Cardiac fibroblast (primary cell): ENCODE results near the gene ATP11B.
A peak's percentile ranks its signal among the peaks of the same experiment; 100 is the strongest.

Experiments used
- DNase-seq, 2 donors: peaks; one replicate each; pipeline versions ENCODE4 v3.0.0 to v3.0.0-alpha.2; 2010; ENCODE audit warnings: low read depth in 2 of 2
- H3K4me3 ChIP-seq, 2 donors: replicated peaks in 1 of 2; 1 replicate in 1 of 2; 2 replicates in 1 of 2; pipeline ENCODE4 v1.5.1; 2011; ENCODE audit warnings: low read depth in 2 of 2, low read length in 2 of 2, mild to moderate bottlenecking in 2 of 2, moderate library complexity in 1 of 2
- CTCF ChIP-seq: IDR thresholded peaks from one replicate; pipeline ENCODE4 v1.5.1; 2011; ENCODE audit warnings: low read depth, mild to moderate bottlenecking, low read length, inconsistent platforms

Gene ATP11B

GRCh38 chr3:182940266-182940808 lies 147.0 kb downstream of the ATP11B start:
- no peak for DNase-seq
- TF ChIP-seq CTCF, result no peak
- no peak overlapping the region for H3K4me3 ChIP-seq

GRCh38 chr3:182941719-182942118 lies 148.4 kb downstream of the ATP11B start:
- no peak overlapping the region for H3K4me3 ChIP-seq
- DNase-seq, result no peak
- TF ChIP-seq CTCF, result no peak

GRCh38 chr3:182947888-182948287 lies 154.6 kb downstream of the ATP11B start:
- peak in 1 of 2 donors; percentile 10 for DNase-seq
- H3K4me3 ChIP-seq, result no peak overlapping the region
- no peak for TF ChIP-seq CTCF

GRCh38 chr3:182948305-182948704 lies 155.0 kb downstream of the ATP11B start:
- DNase-seq, result no peak
- H3K4me3 ChIP-seq, result no peak overlapping the region
- no peak for TF ChIP-seq CTCF

- TF ChIP-seq CTCF, result no peak
- no peak for DNase-seq
- no peak overlapping the region for H3K4me3 ChIP-seq
Measured at GRCh38 chr3:182949688-182950087, 156.4 kb downstream of the ATP11B start.

GRCh38 chr3:182954553-182955235 lies 161.4 kb downstream of the ATP11B start:
- TF ChIP-seq CTCF, result no peak
- H3K4me3 ChIP-seq, result no peak overlapping the region
- peak in 1 of 2 donors; percentile 9 for DNase-seq
